ENCODE measurements around the gene MCC. TPM values are rescaled to one million over a fixed set of nuclear protein-coding genes. Genes with fewer than 3 reads are reported as not detected.

MCC gene
- total and polyA plus RNA-seq, 12 donors = 4.2 to 34.1 (median 25.2) TPM

- peak; percentile 38 to 45 for DNase-seq
- Histone ChIP-seq H3K4me3 (no peak overlapping the region), H3K27ac (peak overlapping the region in 6 of 10 donors; percentile 3 to 76 (median 43)), H3K4me1 (peaks cover 2 to 93% (median 73%) of the 10 kb centered on the region in 9 donors), H3K36me3 (no peaks in the 10 kb centered on the region), H3K27me3 (no peaks in the 10 kb centered on the region), H3K9me3 (no peaks in the 10 kb centered on the region)
- TF ChIP-seq CTCF (IDR thresholded peaks at IDR 0.05) = no peak
- peak in 6 of 8 donors; percentile 12 to 61 (median 42) for ATAC-seq
- 59 to 61% methylated on average over 7 of the region's 7 CpGs for WGBS, 2 donors
- intact Hi-C loops (cut with DNase I) = loop anchor here in 6 of 10 donors (5.0 to 10.0 kb wide), 7 partner anchors 88 to 310 kb away; partner anchors contain the start of gene YTHDC2 (in 2 of the 6)
Measured at GRCh38 chr5:113204525-113205161, 283.6 kb downstream of the MCC start.

DNA sequence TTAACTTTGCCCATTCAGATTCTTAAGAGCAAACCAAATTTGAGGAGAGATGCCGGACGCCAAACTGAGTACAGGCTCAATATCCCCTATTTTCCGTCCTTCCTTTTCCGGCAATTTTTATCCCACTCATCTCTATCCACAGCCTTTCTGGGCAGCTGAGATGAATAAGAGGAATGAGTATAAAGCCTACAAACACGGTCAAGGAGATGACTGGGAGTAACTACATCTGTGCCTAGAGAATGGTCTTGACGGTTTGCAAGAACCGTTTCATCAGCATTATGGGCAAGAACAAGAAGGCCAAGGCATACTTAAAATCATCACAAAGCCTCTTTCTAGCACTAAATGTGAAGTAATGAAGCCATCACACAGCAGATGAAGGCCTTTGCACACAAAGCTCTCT, 284.3 kb downstream of the MCC start:
- Histone ChIP-seq H3K4me1 (peaks cover 2 to 94% (median 71%) of the 10 kb centered on the region in 9 donors), H3K27ac (peak overlapping the region in 7 of 10 donors; percentile 56 to 76 (median 71)), H3K36me3 (no peaks in the 10 kb centered on the region), H3K4me3 (no peak overlapping the region), H3K27me3 (no peaks in the 10 kb centered on the region), H3K9me3 (no peaks in the 10 kb centered on the region)
- ATAC-seq (no peak), DNase-seq (no peak)
- intact Hi-C loops (cut with DNase I) = loop anchor here in 6 of 10 donors (5.0 to 10.0 kb wide), 6 partner anchors 88 to 311 kb away; partner anchors contain the start of gene YTHDC2 (in 2 of the 6)
- TF ChIP-seq CTCF (IDR thresholded peaks at IDR 0.05) = no peak
- 80 to 88% methylated on average over 7 of the region's 7 CpGs for WGBS, 2 donors

DNA sequence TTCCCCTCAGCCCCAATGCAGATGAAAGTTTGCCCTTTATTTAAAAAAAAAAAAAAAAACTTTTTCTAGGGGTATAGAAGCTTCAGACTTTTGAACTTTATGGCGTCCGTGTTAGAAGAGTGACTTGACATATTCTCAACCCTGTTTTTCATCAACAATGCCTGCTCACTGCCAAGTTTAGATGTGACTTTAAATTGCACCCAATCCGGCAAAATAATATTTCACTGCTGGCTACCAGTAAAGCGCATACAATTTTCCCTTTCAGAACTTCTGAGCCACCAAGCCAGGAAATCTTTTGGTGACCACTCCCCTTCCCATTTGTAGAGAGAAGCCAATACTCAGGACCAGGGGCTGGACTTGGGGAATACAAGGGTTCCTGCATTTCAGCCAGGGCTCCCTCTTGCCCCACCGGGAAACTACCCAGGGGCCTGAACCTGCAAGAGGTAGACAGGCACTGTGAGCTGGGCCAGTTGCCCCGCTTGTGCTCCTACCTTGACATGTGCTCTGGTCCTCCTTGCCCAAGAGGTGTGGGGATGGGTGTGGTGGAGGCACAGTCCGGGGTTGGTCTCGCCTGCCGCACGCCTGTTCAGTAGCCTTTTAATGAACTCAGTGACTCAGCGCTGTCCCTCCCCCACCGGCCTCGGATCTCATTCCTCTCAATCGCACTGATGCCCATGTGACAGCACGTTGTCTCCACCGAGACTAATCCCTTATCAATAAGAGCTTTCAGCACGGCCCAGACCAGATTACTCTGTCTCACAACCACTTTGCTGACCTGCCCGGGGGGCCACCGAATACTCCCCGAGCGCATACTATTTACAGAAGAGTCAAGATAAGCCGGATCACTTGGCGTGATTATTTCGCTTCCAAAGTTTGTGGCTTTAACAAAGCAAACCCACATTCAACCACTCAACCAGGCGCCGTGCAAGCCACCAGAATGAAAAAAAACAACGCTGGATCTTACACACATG, 285.2 kb downstream of the MCC start:
- H3K27ac ChIP-seq = peak overlapping the region; percentile 53 to 76 (median 64)
- peak overlapping the region in 9 of 10 donors; percentile 11 to 47 (median 40) for H3K4me3 ChIP-seq
- intact Hi-C loops (cut with DNase I) = loop anchor here in 6 of 10 donors (5.0 to 10.0 kb wide), 6 partner anchors 89 to 312 kb away; partner anchors contain the start of gene YTHDC2 (in 2 of the 6)

More for the DNA sequence above, 285.2 kb downstream of the MCC start:
- WGBS, 2 donors = 16 to 30% methylated on average over 27 of the region's 27 CpGs
- H3K4me1 ChIP-seq = peaks cover 2 to 88% (median 70%) of the 10 kb centered on the region in 9 donors
- ATAC-seq (peak; percentile 84 to 96 (median 90)), DNase-seq (peak; percentile 79 to 84)
- H3K9me3 ChIP-seq = no peaks in the 10 kb centered on the region
- H3K36me3 ChIP-seq = no peaks in the 10 kb centered on the region
- no peak for TF ChIP-seq CTCF (IDR thresholded peaks at IDR 0.05)
- no peaks in the 10 kb centered on the region for H3K27me3 ChIP-seq

All from heart right ventricle (tissue), 16 donors.